ENCODE results near the gene SMIM8.

DNA sequence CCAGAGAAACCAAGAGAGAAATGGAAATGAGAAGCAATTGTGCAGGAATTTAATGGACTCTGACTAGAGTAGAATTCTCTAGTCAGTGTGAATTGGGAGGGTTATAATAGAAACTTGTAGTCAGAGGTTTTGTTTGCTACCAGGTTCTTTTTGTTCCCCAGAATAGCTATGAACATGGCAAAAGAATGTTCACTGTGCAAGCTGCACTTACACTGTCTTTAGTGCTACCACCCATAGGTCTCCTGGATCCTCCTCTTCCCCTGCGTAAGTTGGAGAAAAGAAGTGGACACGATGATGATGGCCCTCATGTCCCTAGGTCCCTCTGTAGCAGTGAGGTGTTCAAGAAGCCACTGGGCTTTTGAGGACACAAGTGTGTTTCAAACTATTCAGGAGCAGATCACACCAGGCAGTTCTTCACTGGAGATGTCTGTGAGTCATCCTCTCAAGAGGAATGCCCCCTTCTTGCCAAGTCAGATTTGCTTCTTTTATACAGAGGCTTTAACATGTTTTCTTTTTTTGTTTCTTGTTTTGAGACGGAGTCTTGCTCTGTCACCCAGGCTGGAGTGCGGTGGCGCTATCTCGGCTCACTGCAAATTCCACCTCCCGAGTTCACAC lies 47.6 kb upstream of the SMIM8 start:
- TF ChIP-seq, protein P1, sequence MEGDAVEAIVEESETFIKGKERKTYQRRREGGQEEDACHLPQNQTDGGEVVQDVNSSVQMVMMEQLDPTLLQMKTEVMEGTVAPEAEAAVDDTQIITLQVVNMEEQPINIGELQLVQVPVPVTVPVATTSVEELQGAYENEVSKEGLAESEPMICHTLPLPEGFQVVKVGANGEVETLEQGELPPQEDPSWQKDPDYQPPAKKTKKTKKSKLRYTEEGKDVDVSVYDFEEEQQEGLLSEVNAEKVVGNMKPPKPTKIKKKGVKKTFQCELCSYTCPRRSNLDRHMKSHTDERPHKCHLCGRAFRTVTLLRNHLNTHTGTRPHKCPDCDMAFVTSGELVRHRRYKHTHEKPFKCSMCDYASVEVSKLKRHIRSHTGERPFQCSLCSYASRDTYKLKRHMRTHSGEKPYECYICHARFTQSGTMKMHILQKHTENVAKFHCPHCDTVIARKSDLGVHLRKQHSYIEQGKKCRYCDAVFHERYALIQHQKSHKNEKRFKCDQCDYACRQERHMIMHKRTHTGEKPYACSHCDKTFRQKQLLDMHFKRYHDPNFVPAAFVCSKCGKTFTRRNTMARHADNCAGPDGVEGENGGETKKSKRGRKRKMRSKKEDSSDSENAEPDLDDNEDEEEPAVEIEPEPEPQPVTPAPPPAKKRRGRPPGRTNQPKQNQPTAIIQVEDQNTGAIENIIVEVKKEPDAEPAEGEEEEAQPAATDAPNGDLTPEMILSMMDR (IDR thresholded peaks at IDR 0.05; ENCODE audit: insufficient read depth, low read length): no peak
- no peak for TF ChIP-seq GABPA (IDR thresholded peaks at IDR 0.05; ENCODE audit: low read depth)
